Stimulated activated naive CD8-positive, alpha-beta T cell treated with anti-CD3 and anti-CD28 coated beads, Interleukin-15, amount 100 ng/mL, for 72 hours (primary cell): ENCODE measurements around the gene TMEM208.
A peak's percentile ranks its signal among the peaks of the same experiment; 100 is the strongest.

Experiments used
- ATAC-seq: fragments of 150-1000 bp; cut with Tn5 transposase; 2 replicates; pipeline ENCODE4 v1.10.0; 2021; ENCODE audit warnings: mild to moderate bottlenecking, moderate library complexity
- DNase-seq, 2 donors: peaks; one replicate each; pipeline ENCODE4 v3.0.0; 2021 to 2022
- H3K27ac Mint-ChIP-seq, 2 donors: one replicate each; pipeline ENCODE4 v1.8.0; 2022; ENCODE audit warnings: mild to moderate bottlenecking in 2 of 2, mixed read lengths in 2 of 2, moderate library complexity in 2 of 2
- H3K27me3 Mint-ChIP-seq: one replicate; pipeline ENCODE4 v1.8.0; 2022; ENCODE audit warnings: mixed read lengths
- H3K4me1 Mint-ChIP-seq: one replicate; pipeline ENCODE4 v1.8.0; 2022; ENCODE audit warnings: mild to moderate bottlenecking, mixed read lengths
- H3K4me3 Mint-ChIP-seq, 2 donors: one replicate each; pipeline ENCODE4 v1.8.0; 2022; ENCODE audit warnings: mild to moderate bottlenecking in 2 of 2, mixed read lengths in 2 of 2, moderate library complexity in 1 of 2
- H3K9me3 Mint-ChIP-seq, 2 donors: one replicate each; pipeline ENCODE4 v1.8.0; 2022; ENCODE audit warnings: mixed read lengths in 2 of 2

The TMEM208 gene

DNA sequence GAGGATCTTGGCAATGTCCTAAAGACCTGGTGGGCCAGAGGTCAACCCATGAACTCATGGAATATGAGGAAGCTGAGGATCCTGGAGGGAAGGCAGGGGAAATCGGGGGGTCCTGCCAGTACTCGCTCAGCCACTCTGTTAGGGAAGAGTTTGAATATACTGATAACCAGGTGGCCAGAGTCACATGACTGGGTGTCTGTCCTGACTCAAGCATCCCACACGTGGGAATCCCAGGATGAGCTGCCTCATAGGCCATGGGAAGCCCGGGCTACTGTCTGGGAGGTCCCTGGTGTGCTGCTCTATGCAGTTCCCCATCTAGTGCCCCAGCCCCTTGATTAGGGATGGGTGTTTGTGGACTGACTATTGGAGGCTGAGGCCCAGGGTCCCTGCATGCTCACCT lies 38.6 kb upstream of the TMEM208 start:
- ATAC-seq, result no peak
- Mint-ChIP-seq H3K9me3 (no peaks in the 10 kb centered on the region), H3K27ac (no peak overlapping the region), H3K4me1 (peaks cover 33% of the 10 kb centered on the region), H3K4me3 (no peak overlapping the region), H3K27me3 (peaks cover 29% of the 10 kb centered on the region)
- DNase-seq, result no peak

DNA sequence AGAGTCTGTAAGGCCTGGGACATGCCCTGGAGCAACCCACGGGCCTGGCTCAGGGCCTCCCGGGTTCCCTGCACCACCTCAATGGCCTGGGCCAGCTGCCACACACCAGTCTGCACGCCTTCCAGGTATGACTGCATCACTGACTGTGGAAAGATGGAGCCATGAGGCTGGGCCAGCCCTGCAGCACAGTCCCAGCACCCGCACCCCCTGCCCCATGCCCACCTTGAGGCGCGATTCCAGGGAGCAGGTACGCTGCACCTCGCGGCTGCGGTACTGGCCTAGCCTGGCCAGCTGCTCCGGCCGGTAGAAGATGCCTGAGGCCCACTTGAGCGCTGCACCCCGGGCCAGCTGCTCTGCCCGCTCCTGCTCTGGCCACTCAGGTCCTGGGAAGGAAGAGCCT lies 38.1 kb upstream of the TMEM208 start:
- Mint-ChIP-seq H3K9me3 (no peaks in the 10 kb centered on the region), H3K27ac (no peak overlapping the region), H3K4me1 (peaks cover 38% of the 10 kb centered on the region), H3K27me3 (peaks cover 29% of the 10 kb centered on the region), H3K4me3 (no peak overlapping the region)
- no peak for DNase-seq
- no peak for ATAC-seq

DNA sequence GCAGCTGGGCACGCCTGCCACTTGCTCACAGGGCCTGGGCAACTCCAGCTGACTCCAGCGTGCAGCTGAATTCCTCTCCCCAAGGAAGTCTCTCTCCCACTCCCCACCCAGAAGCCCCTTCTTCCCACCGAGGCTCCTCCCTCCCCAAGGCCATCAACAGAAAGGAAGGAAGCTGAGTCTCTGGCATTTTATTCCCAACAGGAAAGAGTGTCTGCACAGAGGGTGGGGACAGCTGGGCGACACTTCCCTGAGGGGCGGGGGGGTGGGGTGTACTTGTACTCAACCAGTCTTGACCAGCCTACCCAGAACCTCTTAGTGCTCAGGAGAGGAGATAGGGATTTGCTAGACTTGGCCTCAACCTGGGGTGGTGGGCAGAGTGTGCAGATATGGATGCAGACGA lies 36.9 kb upstream of the TMEM208 start, which contains the start of gene EXOC3L1:
Gene EXOC3L1, minus strand, starts transcription at position 96 of the 400 bp plus-strand sequence. CDS start 460 bp downstream, outside the sequence.
- peak within 1 kb of the TSS; percentile 83 to 91 for H3K4me3 Mint-ChIP-seq
- no peaks in the 10 kb centered on the region for H3K9me3 Mint-ChIP-seq
- DNase-seq (no peak), ATAC-seq (no peak)
- peaks cover 22% of the 10 kb centered on the region for H3K27me3 Mint-ChIP-seq
- H3K27ac Mint-ChIP-seq, result no peak within 1 kb of the TSS
- H3K4me1 Mint-ChIP-seq, result peaks cover 43% of the 10 kb centered on the region

DNA sequence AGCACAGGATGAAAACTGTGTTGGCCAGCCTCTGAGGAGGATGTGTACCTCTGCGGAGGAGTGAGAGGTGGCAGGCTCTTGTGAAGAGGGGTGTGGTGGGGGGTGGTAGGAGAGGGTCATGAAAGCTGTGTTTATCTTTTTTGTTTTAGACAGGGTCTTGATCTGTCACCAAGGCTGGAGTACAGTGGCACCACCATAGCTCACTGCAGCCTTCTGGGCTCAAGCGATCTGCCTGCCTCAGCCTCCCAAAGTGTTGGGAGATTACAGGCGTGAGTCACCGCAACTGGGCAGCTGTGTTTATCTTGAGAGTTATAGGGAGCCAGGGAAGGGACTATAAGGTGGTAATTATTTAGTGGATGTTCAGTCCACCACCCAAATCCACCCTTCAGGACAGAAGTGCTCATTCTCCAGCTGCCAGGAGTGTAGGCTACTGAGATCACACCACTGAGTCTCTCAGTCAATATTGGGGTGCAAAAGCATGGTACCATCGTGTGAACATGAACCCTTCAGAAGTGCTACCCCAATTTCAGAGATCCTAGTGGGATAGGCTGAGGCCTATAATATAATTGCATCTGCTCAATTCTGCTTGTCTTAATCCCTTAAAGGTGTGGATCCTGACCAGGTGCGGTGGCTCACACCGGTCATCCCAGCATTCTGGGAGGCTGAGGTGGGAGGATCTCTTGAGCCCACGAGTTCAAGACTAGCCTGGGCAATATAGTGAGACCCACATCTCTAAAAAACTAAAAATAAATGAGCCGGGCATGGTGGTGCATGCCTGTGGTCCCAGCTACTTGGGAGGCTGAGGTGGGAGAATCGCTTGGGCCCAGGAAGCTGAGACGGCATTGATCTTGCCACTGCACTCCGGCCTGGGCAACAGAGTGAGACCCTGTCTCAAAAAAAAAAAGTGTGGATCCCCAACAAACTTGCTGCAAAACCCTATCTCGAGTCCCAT lies 36.2 kb upstream of the TMEM208 start:
- H3K4me3 Mint-ChIP-seq, result peak overlapping the region; percentile 83 to 91
- ATAC-seq, result no peak
- H3K9me3 Mint-ChIP-seq, result no peaks in the 10 kb centered on the region
- H3K27me3 Mint-ChIP-seq, result peaks cover 15% of the 10 kb centered on the region
- H3K27ac Mint-ChIP-seq, result no peak overlapping the region
- peaks cover 43% of the 10 kb centered on the region for H3K4me1 Mint-ChIP-seq
- DNase-seq, result no peak

DNA sequence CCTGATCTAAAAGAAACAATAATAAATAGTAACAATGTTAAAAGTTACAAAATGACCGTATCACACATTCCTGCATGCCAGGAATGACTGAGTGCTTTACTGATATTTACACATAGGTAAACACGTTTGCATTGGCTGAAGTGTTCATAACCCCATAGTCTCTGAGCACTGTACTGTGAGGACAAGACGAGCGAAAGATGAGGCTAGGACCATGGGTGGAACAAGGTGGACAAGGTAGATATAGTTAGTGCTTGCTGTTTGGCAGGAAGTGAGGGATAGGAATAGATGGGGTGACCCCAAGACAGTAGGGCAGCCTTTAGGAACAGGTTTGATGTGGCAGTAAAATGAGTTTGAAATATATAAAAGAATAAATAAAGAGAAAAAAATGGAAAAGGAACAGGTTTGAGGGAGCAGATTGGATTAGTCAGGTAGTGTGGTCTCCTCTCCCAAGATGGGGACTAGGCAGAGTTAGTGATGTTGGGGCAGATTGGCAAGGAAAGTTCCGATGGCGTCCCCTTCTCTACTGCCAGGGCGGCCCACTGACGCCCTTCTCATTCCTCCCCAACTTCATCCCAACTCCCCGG lies 35.4 kb upstream of the TMEM208 start:
- ATAC-seq (no peak), DNase-seq (no peak)
- H3K27ac Mint-ChIP-seq, result peak overlapping the region; percentile 96
- H3K27me3 Mint-ChIP-seq, result peaks cover 11% of the 10 kb centered on the region
- no peaks in the 10 kb centered on the region for H3K9me3 Mint-ChIP-seq
- H3K4me1 Mint-ChIP-seq, result peaks cover 50% of the 10 kb centered on the region
- peak overlapping the region; percentile 83 to 91 for H3K4me3 Mint-ChIP-seq

DNA sequence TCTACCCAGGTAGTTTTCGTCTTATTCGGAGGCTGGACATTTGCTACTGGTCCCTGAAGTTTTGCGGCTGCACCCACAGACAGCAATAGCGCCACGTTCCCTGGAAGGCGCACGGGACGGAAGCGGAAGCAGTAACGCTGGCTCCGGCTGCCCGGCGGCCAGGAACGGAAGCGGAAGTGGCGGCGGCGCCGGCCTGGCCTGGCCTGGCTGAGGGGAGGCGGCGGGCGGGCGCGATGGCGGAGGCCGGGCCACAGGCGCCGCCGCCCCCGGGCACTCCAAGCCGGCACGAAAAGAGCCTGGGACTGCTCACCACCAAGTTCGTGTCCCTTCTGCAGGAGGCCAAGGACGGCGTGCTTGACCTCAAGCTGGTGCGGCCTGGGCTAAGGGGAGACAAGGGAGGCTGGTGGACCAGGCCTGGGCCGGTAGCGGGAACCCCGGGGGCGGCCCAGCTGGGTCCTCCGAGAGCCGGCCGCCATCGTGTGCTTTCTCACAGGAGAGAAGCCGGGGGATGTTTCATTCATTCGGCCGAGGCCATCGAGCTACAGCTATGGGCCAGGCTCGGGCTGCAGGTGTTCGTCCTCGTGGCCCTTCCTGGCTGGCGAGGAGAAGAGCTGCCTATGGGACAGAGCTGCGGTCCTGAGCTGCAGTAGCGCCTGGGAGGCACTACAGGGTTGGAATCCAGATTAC lies 34.8 kb upstream of the TMEM208 start, which contains the start of gene E2F4:
Gene E2F4, plus strand, starts transcription at position 161 of the 687 bp plus-strand sequence. Its CDS starts 73 bp downstream, at position 234.
- Mint-ChIP-seq H3K4me1 (peaks cover 57% of the 10 kb centered on the region), H3K27me3 (peaks cover 5% of the 10 kb centered on the region), H3K9me3 (no peaks in the 10 kb centered on the region), H3K27ac (peak within 1 kb of the TSS; percentile 96), H3K4me3 (peak within 1 kb of the TSS; percentile 83 to 91)
- ATAC-seq (peak; percentile 98), DNase-seq (peak; percentile 85 to 91)

DNA sequence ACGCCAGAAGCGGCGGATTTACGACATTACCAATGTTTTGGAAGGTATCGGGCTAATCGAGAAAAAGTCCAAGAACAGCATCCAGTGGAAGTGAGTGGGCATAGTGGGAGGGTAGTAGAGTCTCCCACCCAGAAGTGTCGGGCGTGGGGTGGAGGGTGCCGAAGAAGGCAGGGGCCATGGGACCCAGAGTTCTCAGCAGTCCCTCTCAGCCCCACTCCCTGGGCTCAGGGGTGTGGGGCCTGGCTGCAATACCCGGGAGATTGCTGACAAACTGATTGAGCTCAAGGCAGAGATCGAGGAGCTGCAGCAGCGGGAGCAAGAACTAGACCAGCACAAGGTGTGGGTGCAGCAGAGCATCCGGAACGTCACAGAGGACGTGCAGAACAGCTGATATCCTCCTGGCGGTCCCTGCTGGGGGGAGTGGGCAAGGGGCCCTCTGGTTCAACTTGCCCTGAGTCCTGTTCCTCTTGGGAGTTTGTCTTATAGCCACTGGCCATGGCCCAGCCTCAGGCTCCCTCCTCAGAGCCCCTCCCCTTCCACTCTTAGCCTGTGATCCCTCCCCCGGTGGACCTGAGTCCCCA lies 34.1 kb upstream of the TMEM208 start:
- H3K4me3 Mint-ChIP-seq, result peak overlapping the region; percentile 83 to 91
- no peaks in the 10 kb centered on the region for H3K9me3 Mint-ChIP-seq
- ATAC-seq (no peak), DNase-seq (no peak)
- H3K27me3 Mint-ChIP-seq, result no peaks in the 10 kb centered on the region
- H3K4me1 Mint-ChIP-seq, result peaks cover 62% of the 10 kb centered on the region
- peak overlapping the region; percentile 90 to 96 for H3K27ac Mint-ChIP-seq

DNA sequence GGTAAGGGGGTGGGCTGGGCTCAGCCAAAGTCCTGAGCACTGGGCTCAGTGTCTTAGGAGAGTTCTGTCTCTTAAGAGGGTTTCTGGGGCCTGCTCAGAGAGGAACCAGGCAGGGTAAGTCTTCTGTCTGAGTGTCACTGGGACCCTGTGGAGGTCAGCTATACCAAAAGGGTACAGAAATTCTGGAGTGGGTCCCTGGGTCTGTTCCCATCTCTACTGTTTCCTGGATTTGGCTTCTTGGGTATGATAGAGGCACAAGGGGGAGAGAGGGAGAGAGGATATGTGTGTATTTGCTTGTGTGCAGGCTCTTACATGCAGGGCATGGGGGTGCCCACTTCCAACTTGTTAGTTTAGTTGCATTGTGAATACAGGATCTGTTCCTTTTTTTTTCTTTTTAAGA lies 33.4 kb upstream of the TMEM208 start:
- H3K4me3 Mint-ChIP-seq, result peak overlapping the region; percentile 83 to 91
- H3K9me3 Mint-ChIP-seq, result no peaks in the 10 kb centered on the region
- peaks cover 68% of the 10 kb centered on the region for H3K4me1 Mint-ChIP-seq
- H3K27ac Mint-ChIP-seq, result peak overlapping the region; percentile 52 to 66
- ATAC-seq (no peak), DNase-seq (no peak)
- H3K27me3 Mint-ChIP-seq, result no peaks in the 10 kb centered on the region

DNA sequence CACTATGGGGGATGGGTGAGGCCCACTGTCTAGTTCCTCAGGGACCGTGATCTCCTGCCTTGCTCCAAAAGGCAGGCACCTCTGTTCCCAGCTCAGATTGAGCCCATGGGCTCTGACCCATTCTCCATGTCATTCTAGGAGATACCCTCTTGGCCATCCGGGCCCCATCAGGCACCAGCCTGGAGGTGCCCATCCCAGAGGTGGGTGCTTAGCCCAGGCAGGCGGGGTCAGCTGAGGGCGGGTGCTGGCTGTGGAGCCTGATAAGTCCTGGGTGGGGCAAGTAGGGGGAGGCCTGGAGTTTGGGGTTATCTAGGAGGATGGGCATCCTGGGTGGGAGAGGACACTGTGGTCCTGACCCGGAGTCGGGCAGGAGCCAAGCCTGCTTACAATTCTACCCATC lies 32.7 kb upstream of the TMEM208 start:
- DNase-seq (no peak), ATAC-seq (no peak)
- H3K4me3 Mint-ChIP-seq, result peak overlapping the region in 1 of 2 donors; percentile 29
- no peaks in the 10 kb centered on the region for H3K9me3 Mint-ChIP-seq
- H3K27me3 Mint-ChIP-seq, result no peaks in the 10 kb centered on the region
- peak overlapping the region; percentile 49 to 74 for H3K27ac Mint-ChIP-seq
- peaks cover 69% of the 10 kb centered on the region for H3K4me1 Mint-ChIP-seq

DNA sequence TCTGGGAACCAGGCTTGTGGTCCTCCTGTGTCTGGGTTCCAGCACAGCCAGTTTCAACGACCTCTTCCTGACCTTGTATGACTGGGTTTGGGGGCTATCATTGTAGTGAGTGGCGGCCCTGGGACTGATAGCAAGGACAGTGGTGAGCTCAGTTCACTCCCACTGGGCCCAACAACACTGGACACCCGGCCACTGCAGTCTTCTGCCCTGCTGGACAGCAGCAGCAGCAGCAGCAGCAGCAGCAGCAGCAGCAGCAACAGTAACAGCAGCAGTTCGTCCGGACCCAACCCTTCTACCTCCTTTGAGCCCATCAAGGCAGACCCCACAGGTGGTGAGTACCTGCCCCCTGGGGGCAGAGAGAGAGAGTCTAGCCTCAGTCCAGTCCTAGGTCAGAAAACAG lies 31.3 kb upstream of the TMEM208 start:
- no peaks in the 10 kb centered on the region for H3K27me3 Mint-ChIP-seq
- ATAC-seq, result no peak
- no peak for DNase-seq
- peak overlapping the region; percentile 42 to 84 for H3K27ac Mint-ChIP-seq
- no peaks in the 10 kb centered on the region for H3K9me3 Mint-ChIP-seq
- peaks cover 69% of the 10 kb centered on the region for H3K4me1 Mint-ChIP-seq
- H3K4me3 Mint-ChIP-seq, result no peak overlapping the region

DNA sequence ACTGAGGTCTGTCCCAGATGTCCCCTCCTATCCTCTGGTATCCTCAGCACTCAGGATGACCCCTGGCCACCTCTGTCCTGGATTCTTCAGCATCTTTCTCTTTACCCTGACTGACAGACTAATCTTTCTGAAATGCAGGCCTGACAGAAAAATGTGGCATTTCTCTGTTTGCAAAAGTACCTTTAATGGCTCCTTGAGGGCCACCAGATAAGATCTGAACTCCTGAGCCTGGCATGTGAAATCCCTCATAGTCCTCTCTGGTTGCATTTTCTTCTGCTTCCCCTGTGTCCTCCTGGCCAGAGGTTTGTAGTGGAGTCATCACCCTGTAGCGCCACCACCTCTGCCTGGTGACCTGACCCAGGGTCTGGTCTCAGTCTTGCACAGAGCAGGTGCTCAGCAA lies 30.0 kb upstream of the TMEM208 start:
- no peak for ATAC-seq
- H3K4me3 Mint-ChIP-seq, result no peak overlapping the region
- no peaks in the 10 kb centered on the region for H3K9me3 Mint-ChIP-seq
- H3K27me3 Mint-ChIP-seq, result no peaks in the 10 kb centered on the region
- peak overlapping the region; percentile 71 to 84 for H3K27ac Mint-ChIP-seq
- no peak for DNase-seq
- H3K4me1 Mint-ChIP-seq, result peaks cover 61% of the 10 kb centered on the region

DNA sequence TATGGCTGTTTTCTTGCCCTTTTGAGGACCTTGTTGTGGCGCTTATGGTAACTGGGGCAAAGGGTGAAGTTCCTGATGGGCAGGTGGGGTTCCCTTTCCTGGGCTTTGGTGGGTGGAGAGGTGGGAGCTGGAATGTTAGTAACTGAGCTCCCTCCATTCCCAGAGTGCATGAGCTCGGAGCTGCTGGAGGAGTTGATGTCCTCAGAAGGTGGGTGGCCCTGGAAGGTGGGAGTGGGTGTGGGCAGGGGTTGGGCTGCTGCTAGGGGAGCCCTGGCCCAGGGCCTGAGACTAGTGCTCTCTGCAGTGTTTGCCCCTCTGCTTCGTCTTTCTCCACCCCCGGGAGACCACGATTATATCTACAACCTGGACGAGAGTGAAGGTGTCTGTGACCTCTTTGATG lies 29.2 kb upstream of the TMEM208 start:
- Mint-ChIP-seq H3K27ac (no peak overlapping the region), H3K9me3 (no peaks in the 10 kb centered on the region), H3K4me1 (peaks cover 57% of the 10 kb centered on the region), H3K4me3 (no peak overlapping the region), H3K27me3 (no peaks in the 10 kb centered on the region)
- DNase-seq, result no peak
- peak; percentile 2 for ATAC-seq

DNA sequence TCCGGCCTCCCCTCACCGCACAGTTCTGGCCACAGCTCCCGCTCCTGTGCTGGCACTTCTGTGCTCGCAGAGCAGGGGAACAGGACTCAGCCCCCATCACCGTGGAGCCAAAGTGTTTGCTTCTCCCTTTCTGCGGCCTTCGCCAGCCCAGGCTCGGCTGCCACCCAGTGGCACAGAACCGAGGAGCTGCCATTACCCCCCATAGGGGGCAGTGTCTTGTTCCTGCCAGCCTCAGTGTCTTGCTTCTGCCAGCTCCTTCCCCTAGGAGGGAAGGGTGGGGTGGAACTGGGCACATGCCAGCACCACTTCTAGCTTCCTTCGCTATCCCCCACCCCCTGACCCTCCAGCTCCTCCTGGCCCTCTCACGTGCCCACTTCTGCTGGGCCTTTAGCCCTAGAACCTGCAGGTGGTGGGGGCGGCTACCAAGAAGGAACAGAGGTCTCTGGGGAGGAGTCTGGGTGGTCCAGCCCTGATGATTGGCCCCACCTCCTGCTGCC lies 28.6 kb upstream of the TMEM208 start:
- Mint-ChIP-seq H3K9me3 (no peaks in the 10 kb centered on the region), H3K4me1 (peaks cover 51% of the 10 kb centered on the region), H3K27me3 (no peaks in the 10 kb centered on the region), H3K4me3 (no peak overlapping the region), H3K27ac (peak overlapping the region in 1 of 2 donors; percentile 93)
- ATAC-seq (peak; percentile 54), DNase-seq (no peak)

DNA sequence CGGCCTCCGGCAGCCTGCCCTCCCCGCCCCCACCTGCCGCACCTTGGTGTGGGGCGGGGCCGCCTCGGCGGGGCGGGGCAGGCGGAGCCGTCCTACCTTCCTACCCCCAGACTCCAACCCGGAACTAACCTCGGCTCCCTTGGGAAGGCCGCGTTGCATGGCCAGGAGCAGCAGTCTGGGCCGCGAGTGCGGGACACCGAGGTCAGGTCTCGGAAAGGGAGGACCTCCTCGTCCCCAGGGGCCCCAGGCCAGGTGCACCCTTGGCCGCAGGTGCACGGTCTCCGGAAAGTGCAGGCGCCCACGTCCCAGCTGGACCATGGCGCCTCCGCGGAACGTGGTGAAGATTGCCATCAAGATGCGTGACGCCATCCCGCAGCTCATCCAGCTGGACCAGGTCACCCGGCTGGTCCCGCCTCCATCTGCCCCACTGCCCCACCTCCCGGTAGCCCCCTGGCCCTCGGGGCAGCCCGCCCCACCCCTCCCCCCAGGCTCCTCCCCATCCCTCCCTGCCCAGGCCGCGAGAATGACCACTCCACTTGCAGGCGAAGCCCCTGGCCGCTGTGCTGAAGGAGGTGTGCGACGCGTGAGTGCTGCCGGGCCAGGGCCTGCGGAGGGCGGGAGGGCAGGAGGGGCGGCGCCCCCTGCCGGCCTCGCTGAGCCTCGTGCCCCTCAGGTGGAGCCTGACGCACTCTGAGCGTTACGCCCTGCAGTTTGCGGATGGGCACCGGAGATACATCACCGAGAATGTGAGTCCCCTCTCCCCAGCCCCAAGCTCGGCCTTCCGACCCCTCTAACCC lies 27.7 kb upstream of the TMEM208 start, which contains the start of gene ELMO3:
Gene ELMO3, plus strand, starts transcription at position 121 of the 797 bp plus-strand sequence. Its CDS starts 196 bp downstream, at position 317.
- H3K27ac Mint-ChIP-seq, result peak within 1 kb of the TSS; percentile 35 to 93

More for the DNA sequence above, 27.7 kb upstream of the TMEM208 start, which contains the start of gene ELMO3:
- DNase-seq, result no peak
- Mint-ChIP-seq H3K4me3 (no peak within 1 kb of the TSS), H3K4me1 (peaks cover 42% of the 10 kb centered on the region), H3K27me3 (no peaks in the 10 kb centered on the region), H3K9me3 (no peaks in the 10 kb centered on the region)
- ATAC-seq, result peak; percentile 25
